LNCAP (cell line): ENCODE measurements around the gene TPH1.

ENCODE experiments used
- CTCF ChIP-seq: fragments of 450-650 bp; IDR thresholded peaks from 2 replicates; pipeline ENCODE4 v1.5.1; 2017; ENCODE audit warnings: mild to moderate bottlenecking

TPH1 gene

GRCh38 chr11:18075444-18075843 is 29.4 kb upstream of the TPH1 start:
- no peak for TF ChIP-seq CTCF

- no peak for TF ChIP-seq CTCF
These were observed 25.1 kb upstream of the TPH1 start for GRCh38 chr11:18071098-18071705.

GRCh38 chr11:18067372-18067771 is 21.3 kb upstream of the TPH1 start:
- TF ChIP-seq CTCF, result no peak

GRCh38 chr11:18066626-18067025 is 20.6 kb upstream of the TPH1 start:
- TF ChIP-seq CTCF, result no peak

- TF ChIP-seq CTCF, result no peak
These were observed 19.5 kb upstream of the TPH1 start for GRCh38 chr11:18065572-18065971.

- no peak for TF ChIP-seq CTCF
These were observed 18.5 kb upstream of the TPH1 start for GRCh38 chr11:18064450-18065054.

- no peak for TF ChIP-seq CTCF
These were observed 17.9 kb upstream of the TPH1 start for GRCh38 chr11:18063862-18064434.
